ENCODE data around the gene CFAP74. TPM values are rescaled to one million over a fixed set of nuclear protein-coding genes. Genes with fewer than 3 reads are reported as not detected.
"Not testable (repeated sequence)": the region's sequence is repeated elsewhere in the genome, so short reads cannot be mapped to it uniquely, and the experiment has no call there.

The CFAP74 gene
- total and polyA plus RNA-seq, 12 donors, result 0.03 TPM; not detected in 11

DNA sequence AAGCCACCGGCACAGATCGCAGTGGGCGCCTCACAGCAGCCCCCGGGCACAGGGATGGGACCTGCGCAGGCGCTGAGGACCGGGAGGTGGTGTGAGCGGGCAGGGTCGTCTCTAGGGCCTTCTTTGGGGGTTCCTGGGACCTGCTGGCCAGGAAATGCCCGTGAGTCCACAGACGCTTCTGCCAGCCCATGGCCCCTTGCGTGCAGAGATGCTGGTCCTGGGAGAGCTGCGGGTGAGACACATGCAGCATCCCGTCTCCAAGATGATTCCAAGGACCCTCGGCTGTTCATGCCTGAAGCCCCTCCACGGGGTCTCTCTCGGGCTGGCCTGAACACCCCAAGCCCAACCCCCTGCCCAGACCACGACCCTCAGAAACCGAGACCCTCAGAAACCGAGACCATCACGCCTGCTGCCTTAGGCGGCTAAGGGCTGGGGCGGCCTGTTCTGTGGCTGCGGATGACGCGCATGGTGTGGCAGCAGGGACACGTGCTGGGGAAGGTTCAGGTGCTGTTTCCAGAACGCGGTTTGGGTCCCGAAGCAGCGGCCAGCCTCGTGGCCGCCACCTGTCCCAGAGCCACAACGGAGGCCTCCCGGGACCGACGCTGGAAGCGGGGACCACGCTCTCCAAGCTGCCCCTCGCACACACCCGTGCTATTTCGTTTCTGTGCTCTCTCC is 23.0 kb downstream of the CFAP74 start:
- intact Hi-C loops (cut with DNase I), result no loop called here
- H3K4me3 ChIP-seq, result no peak overlapping the region
- DNase-seq (no peak), ATAC-seq (no peak)
- no peak overlapping the region for H3K27ac ChIP-seq
- no peaks in the 10 kb centered on the region for H3K36me3 ChIP-seq
- peaks cover 0 to 11% (median 0%) of the 10 kb centered on the region in 7 donors for H3K27me3 ChIP-seq
- TF ChIP-seq, protein P1, sequence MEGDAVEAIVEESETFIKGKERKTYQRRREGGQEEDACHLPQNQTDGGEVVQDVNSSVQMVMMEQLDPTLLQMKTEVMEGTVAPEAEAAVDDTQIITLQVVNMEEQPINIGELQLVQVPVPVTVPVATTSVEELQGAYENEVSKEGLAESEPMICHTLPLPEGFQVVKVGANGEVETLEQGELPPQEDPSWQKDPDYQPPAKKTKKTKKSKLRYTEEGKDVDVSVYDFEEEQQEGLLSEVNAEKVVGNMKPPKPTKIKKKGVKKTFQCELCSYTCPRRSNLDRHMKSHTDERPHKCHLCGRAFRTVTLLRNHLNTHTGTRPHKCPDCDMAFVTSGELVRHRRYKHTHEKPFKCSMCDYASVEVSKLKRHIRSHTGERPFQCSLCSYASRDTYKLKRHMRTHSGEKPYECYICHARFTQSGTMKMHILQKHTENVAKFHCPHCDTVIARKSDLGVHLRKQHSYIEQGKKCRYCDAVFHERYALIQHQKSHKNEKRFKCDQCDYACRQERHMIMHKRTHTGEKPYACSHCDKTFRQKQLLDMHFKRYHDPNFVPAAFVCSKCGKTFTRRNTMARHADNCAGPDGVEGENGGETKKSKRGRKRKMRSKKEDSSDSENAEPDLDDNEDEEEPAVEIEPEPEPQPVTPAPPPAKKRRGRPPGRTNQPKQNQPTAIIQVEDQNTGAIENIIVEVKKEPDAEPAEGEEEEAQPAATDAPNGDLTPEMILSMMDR (IDR thresholded peaks at IDR 0.05), result no peak
- 93 to 95% methylated on average over 42 of the region's 42 CpGs for WGBS, 2 donors
- H3K9me3 ChIP-seq, result no peaks in the 10 kb centered on the region
- H3K4me1 ChIP-seq, result no peaks in the 10 kb centered on the region

DNA sequence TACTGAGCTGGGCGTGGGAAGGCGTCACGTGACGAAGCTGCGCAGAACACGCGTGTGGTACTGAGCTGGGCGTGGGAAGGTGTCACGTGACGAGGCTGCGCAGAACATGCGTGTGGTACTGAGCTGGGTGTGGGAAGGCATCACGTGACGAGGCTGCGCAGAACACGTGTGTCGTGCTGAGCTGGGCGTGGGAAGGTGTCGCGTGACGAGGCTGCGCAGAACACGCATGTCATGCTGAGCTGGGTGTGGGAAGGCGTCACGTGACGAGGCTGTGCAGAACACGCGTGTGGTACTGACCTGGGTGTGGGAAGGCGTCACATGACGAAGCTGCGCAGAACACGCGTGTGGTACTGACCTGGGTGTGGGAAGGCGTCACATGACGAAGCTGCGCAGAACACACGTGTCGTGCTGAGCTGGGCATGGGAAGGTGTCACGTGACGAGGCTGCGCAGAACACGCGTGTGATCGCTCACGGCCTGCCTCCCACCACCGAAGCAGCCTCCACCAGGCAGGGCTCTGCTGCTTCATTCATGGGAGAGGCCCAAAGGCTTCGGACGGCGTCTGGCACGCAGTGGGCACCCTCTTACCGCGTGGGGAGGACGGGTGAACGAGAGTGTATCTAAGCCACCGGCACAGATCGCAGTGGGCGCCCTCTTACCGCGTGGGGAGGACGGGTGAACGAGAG is 24.0 kb downstream of the CFAP74 start:
- Histone ChIP-seq H3K4me3 (no peak overlapping the region), H3K4me1 (no peaks in the 10 kb centered on the region), H3K27me3 (peaks cover 0 to 17% (median 0%) of the 10 kb centered on the region in 7 donors), H3K36me3 (no peaks in the 10 kb centered on the region), H3K9me3 (no peaks in the 10 kb centered on the region), H3K27ac (no peak overlapping the region)
- TF ChIP-seq, protein P1 (IDR thresholded peaks at IDR 0.05), result no peak
- intact Hi-C loops (cut with DNase I), result no loop called here
- WGBS, 2 donors, result 94 to 96% methylated on average over 53 to 61 of the region's 61 CpGs
- DNase-seq (no peak), ATAC-seq (no peak)

DNA sequence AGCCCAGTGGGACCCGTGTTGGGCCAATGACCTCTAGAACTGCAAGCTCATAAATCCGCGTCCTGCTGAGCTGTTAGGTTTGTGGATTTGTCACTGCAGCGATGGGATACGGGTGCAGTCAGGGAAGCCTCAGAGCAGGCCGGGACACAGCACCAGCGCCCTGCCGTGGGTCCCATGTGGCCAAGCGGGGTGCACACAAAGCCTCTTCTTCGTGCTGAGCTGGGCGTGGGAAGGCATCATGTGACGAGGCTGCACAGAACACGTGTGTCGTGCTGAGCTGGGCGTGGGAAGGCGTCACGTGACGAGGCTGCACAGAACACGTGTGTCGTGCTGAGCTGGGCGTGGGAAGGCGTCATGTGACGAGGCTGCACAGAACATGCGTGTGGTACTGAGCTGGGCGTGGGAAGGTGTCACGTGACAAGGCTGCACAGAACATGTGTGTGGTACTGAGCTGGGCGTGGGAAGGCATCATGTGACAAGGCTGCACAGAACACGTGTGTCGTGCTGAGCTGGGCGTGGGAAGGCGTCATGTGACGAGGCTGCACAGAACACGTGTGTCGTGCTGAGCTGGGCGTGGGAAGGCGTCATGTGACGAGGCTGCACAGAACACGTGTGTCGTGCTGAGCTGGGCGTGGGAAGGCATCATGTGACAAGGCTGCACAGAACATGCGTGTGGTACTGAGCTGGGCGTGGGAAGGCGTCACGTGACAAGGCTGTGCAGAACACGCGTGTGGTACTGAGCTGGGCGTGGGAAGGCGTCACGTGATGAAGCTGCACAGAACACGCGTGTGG is 24.7 kb downstream of the CFAP74 start:
- H3K4me3 ChIP-seq; ATAC-seq; H3K36me3 ChIP-seq; H3K27ac ChIP-seq; DNase-seq; H3K4me1 ChIP-seq; intact Hi-C loops (cut with DNase I); H3K9me3 ChIP-seq: not testable (repeated sequence)
- 93 to 95% methylated on average over 43 to 48 of the region's 51 CpGs for WGBS, 2 donors
- H3K27me3 ChIP-seq, result peaks cover 0 to 24% (median 7%) of the 10 kb centered on the region in 7 donors

DNA sequence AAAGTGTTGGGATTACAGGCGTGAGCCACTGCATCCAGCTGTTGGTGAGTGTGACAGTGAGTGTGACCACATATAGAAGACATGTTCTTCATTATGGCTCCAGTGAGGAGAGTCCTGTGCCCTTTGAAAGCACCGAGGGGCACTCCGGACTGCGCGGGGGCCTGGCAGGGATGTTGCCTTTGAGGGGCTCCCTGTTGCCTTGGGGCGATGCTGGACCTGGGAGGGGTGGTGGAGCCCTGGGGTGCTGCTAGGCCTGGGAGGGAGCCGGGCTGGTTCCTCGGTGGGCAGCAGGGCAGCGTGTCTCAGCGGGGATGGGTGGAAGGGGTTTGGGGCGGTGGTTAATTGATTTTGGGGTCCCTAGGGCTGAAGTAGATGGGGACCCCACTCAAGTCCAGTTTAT is 25.5 kb downstream of the CFAP74 start:
- TF ChIP-seq, protein P1 (IDR thresholded peaks at IDR 0.05), result no peak
- no peaks in the 10 kb centered on the region for H3K36me3 ChIP-seq
- no peaks in the 10 kb centered on the region for H3K9me3 ChIP-seq
- DNase-seq, result no peak
- no peak for ATAC-seq
- intact Hi-C loops (cut with DNase I), result no loop called here
- no peak overlapping the region for H3K4me3 ChIP-seq
- 74 to 91% methylated on average over 11 of the region's 11 CpGs for WGBS, 2 donors
- H3K27ac ChIP-seq, result no peak overlapping the region
- H3K27me3 ChIP-seq, result peaks cover 0 to 32% (median 13%) of the 10 kb centered on the region in 7 donors
- no peaks in the 10 kb centered on the region for H3K4me1 ChIP-seq
